ENCODE data around the gene TATDN3.
"Not testable (repeated sequence)": the region's sequence is repeated elsewhere in the genome, so short reads cannot be mapped to it uniquely, and the experiment has no call there.

Gene TATDN3

GRCh38 chr1:212777151-212777550 lies 14.5 kb upstream of the TATDN3 start:
- FAIRE-seq: no peak

DNA sequence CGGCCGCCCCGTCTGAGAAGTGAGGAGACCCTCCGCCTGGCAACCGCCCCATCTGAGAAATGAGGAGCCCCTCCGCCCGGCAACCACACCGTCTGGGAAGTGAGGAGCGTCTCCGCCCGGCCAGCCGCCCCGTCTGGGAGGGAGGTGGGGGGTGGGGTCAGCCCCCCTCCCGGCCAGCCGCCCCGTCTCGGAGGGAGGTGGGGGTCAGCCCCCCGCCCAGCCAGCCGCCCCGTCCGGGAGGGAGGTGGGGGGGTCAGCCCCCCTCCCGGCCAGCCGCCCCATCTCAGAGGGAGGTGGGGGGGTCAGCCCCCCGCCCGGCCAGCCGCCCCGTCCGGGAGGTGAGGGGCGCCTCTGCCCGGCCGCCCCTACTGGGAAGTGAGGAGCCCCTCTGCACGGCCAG lies 12.6 kb upstream of the TATDN3 start:
- not testable (repeated sequence) for FAIRE-seq

GRCh38 chr1:212780759-212781158 lies 10.9 kb upstream of the TATDN3 start:
- no peak for FAIRE-seq

DNA sequence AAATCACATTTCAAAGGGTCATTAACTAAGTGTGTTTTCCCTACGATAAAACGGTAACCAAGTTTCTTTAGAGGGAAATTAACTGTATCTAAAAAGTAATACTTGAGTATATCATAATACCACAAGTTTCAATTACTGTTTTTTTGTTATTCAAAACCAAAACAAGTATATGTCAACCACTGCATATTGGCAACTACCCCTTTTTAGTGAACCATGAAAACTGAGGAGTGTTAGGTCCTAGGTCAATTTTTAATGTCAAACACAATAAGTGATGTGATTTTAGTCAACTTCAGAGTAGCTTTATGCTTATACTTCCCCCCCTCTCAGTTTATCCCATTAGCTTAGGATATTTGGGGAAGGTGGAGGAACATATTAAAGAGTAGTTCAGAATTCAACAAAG lies 10.5 kb upstream of the TATDN3 start:
- FAIRE-seq: no peak

- peak; percentile 96 for FAIRE-seq
Observed at GRCh38 chr1:212782422-212783154, 9.1 kb upstream of the TATDN3 start.

GRCh38 chr1:212783976-212784375 lies 7.7 kb upstream of the TATDN3 start:
- FAIRE-seq: no peak

GRCh38 chr1:212785871-212786270 lies 5.8 kb upstream of the TATDN3 start:
- FAIRE-seq: no peak

DNA sequence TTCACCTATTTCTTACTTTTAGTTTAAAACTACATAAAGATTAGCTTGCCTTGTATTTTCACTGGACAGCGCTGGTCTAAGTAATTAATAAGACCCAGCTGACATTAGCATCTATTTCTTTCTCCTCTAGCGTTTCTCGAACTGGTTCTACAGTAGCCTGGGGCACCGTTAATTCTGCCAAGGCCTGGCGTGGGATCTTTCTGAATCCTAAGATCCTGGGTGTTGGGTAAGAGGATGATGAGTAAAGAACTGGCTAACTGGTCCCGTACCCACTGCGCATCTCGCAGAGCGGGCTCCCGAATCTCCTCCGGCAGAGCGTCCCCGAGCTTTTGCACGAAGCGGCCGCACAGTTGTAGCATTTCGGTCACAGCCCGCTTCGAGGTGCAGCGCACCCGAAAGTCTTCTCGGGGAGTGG lies 426 bp upstream of the TATDN3 start:
- FAIRE-seq: no peak

DNA sequence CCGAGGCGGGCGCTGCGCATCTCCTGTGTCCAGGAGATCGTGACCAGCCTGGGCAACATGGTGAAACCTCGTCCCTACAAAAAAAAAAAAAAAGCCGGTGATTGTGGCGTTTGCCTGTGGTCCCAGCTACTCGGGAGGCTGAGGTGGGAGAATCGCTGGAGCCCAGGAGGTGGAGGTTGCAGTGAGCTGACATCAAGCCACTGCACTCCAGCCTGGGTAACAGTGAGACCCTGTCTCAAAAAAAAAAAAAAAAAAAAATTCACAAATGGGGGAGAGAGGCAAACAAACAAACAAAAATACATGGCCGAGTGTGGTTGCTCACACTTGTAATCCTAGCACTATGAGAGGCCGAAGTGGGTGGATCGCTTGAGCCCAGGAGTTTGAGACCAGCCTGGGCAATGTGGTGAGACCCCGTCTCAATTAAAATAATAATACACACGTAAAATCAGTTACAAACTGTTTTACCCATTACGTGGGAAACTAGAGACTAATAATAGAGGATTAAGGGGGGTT lies 758 bp downstream of the TATDN3 start:
- FAIRE-seq: no peak

DNA sequence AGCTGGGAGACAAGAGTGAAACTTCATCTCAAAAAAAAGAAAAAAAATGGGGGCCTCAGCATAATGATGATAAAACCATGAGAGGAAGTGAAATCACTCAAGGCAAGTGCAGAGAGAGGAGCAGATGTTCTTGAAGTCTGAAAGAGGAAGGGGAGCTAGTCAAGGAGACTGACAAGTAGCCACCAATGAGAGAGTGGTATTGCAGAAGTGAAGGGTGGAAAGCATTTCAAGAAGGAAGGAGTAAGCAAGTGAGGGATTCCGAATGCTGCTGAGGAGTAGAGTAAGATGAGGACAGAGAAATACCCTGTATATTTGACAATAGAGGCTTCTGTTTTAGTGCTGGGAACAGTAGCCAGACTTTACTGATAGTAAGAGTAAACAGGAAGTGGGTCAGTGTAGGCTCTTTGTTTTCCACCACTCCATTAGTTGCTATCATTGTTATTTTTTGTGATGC lies 2.9 kb downstream of the TATDN3 start:
- FAIRE-seq: no peak

DNA sequence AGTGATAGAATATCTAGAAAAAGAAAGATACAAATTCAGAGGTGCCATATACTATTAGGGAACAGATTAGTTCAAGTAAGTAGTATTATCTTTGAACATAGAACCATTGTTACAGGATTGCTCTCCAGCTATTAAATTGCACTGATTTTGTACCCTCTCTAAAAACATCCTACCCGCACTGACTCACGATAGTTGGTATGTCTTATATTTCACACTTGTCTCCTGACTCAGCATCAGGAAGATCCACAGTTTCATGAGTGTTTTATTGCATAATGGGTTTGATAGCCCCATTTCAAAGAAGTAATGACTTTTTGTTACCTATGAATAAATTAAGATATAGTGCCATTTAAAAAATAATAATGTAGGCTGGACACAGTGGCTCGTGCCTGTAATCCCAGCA lies 6.0 kb downstream of the TATDN3 start:
- FAIRE-seq: no peak

DNA sequence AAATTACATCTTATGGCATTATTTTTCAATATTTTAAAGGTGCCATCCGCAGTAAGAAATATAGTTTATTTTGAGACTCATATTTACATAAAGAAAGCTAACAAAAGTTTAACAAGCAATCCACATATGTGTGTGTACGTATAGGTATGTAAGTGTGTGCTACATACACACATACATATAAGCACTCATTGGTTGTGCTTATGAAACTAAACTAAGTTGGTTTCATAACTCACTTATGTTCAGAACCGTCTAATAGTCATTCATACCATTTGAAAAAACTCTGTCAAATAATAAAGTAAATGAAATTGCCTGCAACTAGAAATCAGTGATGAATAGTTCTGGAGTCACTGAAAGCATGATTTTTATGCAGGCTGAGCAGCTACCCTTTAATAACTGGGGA lies 14.1 kb downstream of the TATDN3 start:
- FAIRE-seq: no peak

GRCh38 chr1:212814537-212815334 lies 23.0 kb downstream of the TATDN3 start:
- FAIRE-seq: peak; percentile 21

DNA sequence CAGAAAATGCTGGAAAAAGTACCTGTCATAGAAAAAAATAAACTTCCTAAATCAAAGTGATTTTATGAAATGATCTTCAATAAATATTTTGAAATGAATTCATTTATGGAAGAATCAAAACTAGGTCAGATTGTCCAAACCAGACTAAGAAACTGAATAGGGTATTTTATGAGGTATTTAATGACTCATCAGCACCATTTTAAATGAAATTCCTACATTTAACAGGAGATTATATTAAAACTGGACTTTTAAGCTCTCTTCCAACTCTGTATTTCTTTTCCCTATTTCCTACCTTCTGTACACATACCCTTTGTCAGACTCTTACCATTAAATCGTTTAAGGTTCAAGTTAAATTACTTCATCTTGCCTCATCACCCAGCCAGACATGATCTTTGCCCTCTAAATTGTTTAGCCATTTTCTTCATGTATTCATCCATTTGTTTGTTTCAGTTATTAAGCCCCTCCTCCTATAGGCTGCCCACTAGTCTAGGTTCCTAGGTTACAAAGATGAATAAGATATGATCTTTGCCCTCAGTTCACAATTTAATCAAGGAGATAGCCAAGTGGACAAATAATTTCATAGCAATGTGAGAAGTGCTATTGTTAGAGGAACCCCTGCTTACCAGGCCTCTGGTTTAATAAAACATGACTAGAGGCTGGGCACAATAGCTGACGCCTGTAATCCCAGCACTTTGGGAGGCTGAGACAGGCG lies 25.0 kb downstream of the TATDN3 start:
- FAIRE-seq: no peak

- no peak for FAIRE-seq
Observed at GRCh38 chr1:212819726-212820125, 28.0 kb downstream of the TATDN3 start.

DNA sequence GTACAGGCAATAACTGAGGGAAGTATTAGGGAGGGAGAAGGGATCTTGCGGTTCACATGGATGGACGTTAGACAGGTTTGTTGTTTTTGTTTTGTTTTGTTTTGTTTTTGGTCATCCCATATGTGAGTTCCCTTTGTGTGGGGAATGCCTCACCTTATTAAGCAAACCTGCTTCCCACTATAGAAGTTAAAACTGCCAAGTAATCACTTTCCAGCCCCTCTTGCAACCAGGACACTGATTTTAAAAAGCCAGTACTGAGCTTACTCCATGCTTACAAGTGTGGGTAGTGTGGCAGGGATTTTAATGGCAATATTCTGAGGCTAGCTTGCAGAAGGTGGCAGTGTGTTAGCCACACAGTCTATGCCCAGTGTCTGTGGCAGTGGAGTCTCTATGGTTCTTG lies 29.3 kb downstream of the TATDN3 start:
- FAIRE-seq: no peak

DNA sequence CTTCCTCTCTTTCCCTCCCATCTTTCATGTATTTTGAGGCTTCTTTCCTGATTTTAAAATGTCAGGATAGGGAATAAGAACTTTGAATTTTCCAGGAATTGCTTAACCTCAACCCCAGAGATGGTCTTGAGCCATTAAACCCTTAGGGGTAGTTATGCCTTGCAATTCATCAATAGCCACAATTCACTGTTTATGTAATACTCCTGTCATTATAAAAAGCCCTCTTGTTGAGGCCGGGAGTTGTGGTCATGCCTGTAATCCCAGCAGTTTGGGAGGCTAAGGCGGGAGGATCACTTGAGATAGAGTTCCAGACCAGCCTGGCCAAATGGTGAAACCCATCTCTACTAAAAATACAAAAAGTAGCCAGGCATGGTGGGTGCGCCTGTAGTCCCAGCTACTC lies 31.3 kb downstream of the TATDN3 start:
- no peak for FAIRE-seq

- FAIRE-seq: no peak
Observed at GRCh38 chr1:212824201-212824600, 32.5 kb downstream of the TATDN3 start.

DNA sequence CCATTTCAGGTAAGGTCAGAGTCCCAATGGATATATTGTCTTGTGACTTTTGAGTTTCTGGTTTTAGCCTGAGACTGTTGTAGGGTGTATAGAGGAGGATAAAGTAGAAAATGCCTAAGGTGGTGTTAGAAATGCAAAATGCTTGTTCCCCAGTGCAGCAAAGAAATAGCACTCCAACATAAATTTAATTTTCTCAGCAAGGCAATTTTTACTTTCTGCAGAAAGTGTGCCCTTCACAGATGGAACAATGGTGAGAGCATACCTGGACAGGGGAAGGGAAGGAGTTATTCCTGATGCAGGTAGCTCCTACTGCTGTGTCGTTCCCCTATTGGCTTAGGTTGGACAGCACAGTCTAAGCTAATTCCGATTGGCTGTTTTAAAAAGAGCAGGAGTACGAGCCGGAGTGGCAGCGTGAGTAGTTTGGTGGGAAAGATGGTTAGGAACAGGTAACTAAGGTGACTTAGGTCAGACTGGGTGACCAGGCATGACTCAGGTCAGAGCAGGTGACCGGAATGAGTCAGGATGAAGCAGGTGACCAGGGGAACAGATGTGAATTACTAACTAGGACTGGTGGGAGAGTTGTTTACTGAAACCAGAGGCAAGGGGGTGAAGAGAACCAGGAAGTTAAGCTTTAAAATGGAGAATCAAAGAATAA lies 34.2 kb downstream of the TATDN3 start:
- no peak for FAIRE-seq

GRCh38 chr1:212827171-212827776 lies 35.6 kb downstream of the TATDN3 start:
- no peak for FAIRE-seq

- no peak for FAIRE-seq
Observed at GRCh38 chr1:212827831-212828278, 36.2 kb downstream of the TATDN3 start.

- FAIRE-seq: no peak
Observed at GRCh38 chr1:212828395-212828794, 36.7 kb downstream of the TATDN3 start.
